Raji (cell line): ENCODE data around the gene ELAVL3.

ENCODE experiments used
- POLR2A ChIP-seq: IDR thresholded peaks from 2 replicates; pipeline ENCODE4 v1.6.1; 2011; ENCODE audit warnings: low read depth, low read length, control low read depth; ENCODE audit not compliant: insufficient read depth

ELAVL3 gene

GRCh38 chr19:11405846-11406643 is 74.8 kb downstream of the ELAVL3 start:
- no peak for TF ChIP-seq POLR2A

- TF ChIP-seq POLR2A: no peak
Observed at GRCh38 chr19:11404588-11405222, 76.1 kb downstream of the ELAVL3 start.

GRCh38 chr19:11401808-11402543 is 78.9 kb downstream of the ELAVL3 start:
- no peak for TF ChIP-seq POLR2A
